MCF 10A (cell line): ENCODE data around the gene XRN2. TPM values are rescaled to one million over a fixed set of nuclear protein-coding genes. Genes with fewer than 3 reads are reported as not detected.
A peak's percentile ranks its signal among the peaks of the same experiment; 100 is the strongest.

Experiments
- BruUV-seq: library from RNA; stranded (reverse); fragments of 400-500 nt; replicated peaks from 2 replicates; lab custom pipeline; 2021; lab: Mats Ljungman, UMichigan
- CTCF ChIA-PET: fragments of 300-600 bp; sonication (Branson Sonifier 250); formaldehyde crosslinking; extraction: SDS; loops from one replicate; lab custom pipeline; 2021; ENCODE audit warnings: antibody characterized with exemption, inconsistent platforms; lab: Yijun Ruan, JAX
- POLR2A ChIA-PET: fragments of 300-600, 350-650 bp; sonication (Branson Sonifier 250); formaldehyde crosslinking; extraction: SDS; loops from one replicate; lab custom pipeline; 2020; ENCODE audit warnings: antibody characterized with exemption, inconsistent platforms; lab: Yijun Ruan, JAX
- DNase-seq: peaks from one replicate; pipeline ENCODE4 v3.0.0-alpha.2; 2018; ENCODE audit not compliant: unreplicated experiment
- H3K27ac Mint-ChIP-seq: one replicate; pipeline ENCODE4 v1.8.0; 2022; ENCODE audit warnings: mild to moderate bottlenecking, low read depth, mixed read lengths; ENCODE audit not compliant: unreplicated experiment
- H3K27me3 Mint-ChIP-seq: one replicate; pipeline ENCODE4 v1.8.0; 2022; ENCODE audit warnings: mixed read lengths; ENCODE audit not compliant: insufficient read depth, unreplicated experiment
- H3K36me3 Mint-ChIP-seq: one replicate; pipeline ENCODE4 v1.8.0; 2022; ENCODE audit warnings: mild to moderate bottlenecking, moderate library complexity, mixed read lengths; ENCODE audit not compliant: insufficient read depth, unreplicated experiment
- H3K4me1 Mint-ChIP-seq: one replicate; pipeline ENCODE4 v1.8.0; 2022; ENCODE audit warnings: mixed read lengths; ENCODE audit not compliant: insufficient read depth, unreplicated experiment
- H3K4me3 Mint-ChIP-seq: one replicate; pipeline ENCODE4 v1.8.0; 2022; ENCODE audit warnings: mild to moderate bottlenecking, moderate library complexity, mixed read lengths; ENCODE audit not compliant: unreplicated experiment
- H3K9me3 Mint-ChIP-seq: one replicate; pipeline ENCODE4 v1.8.0; 2022; ENCODE audit warnings: mixed read lengths; ENCODE audit not compliant: unreplicated experiment
- intact Hi-C: fragments of 100-400 bp; cut with micrococcal nuclease; formaldehyde crosslinking; loops from 2 replicates; pipeline ENCODE4 v1.14.1; 2022
- total RNA-seq: library from RNA; stranded (reverse); gene quantifications from 2 replicates; pipeline ENCODE4 v1.2.3, GENCODE V29; 2022
- TF ChIP-seq, protein P1 (sequence below): fragments of 200-600 bp; IDR thresholded peaks from one replicate; pipeline ENCODE4 v1.8.0; 2022; ENCODE audit warnings: antibody characterized with exemption, mild to moderate bottlenecking; ENCODE audit not compliant: unreplicated experiment

The XRN2 gene
- total RNA-seq, 1 experiment from 2014 or later, result 67.8 TPM

DNA sequence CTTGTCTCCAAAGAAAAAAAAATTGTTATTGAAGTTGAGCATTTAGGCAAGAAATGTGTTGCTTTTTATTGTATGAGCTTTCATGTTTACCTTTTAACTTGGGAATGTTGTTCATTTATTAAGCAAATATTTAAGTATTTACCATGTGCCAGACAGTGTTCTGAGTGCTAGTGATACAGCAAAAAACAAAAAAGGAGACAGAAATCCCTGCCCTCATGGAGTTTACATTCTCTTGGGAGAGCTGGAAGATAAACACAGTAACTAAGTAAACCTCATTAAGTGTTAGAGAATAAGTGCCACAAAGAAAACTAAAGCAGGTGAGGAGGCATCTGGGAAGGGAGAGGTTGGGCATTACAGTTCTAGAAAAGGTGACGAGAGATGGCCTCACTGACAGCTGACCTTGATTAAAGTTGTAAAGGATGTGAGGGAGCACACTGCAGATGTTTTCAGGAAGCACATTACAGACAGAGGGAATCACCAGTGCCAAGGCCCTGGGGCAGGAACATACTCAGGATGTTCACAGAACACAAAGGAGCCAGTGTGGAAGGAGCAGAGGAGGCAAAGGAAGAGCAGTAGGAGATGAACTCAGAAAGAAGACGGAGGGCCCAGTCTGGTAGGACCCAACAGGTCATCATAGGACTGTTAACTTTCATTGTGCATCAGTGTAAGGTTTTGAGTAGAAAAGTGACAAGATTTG is 33.5 kb downstream of the XRN2 start:
- intact Hi-C loops, result no loop called here
- TF ChIP-seq, protein P1, sequence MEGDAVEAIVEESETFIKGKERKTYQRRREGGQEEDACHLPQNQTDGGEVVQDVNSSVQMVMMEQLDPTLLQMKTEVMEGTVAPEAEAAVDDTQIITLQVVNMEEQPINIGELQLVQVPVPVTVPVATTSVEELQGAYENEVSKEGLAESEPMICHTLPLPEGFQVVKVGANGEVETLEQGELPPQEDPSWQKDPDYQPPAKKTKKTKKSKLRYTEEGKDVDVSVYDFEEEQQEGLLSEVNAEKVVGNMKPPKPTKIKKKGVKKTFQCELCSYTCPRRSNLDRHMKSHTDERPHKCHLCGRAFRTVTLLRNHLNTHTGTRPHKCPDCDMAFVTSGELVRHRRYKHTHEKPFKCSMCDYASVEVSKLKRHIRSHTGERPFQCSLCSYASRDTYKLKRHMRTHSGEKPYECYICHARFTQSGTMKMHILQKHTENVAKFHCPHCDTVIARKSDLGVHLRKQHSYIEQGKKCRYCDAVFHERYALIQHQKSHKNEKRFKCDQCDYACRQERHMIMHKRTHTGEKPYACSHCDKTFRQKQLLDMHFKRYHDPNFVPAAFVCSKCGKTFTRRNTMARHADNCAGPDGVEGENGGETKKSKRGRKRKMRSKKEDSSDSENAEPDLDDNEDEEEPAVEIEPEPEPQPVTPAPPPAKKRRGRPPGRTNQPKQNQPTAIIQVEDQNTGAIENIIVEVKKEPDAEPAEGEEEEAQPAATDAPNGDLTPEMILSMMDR, result no peak
- H3K36me3 Mint-ChIP-seq, result peaks cover 96% of the 10 kb centered on the region
- peaks cover 5% of the 10 kb centered on the region for H3K4me1 Mint-ChIP-seq
- no peaks in the 10 kb centered on the region for H3K27me3 Mint-ChIP-seq
- H3K27ac Mint-ChIP-seq, result no peak overlapping the region
- POLR2A ChIA-PET, result interaction anchor here (0.5 to 2.3 kb wide), 5 partner anchors 12 to 728 kb away, joined by 3 to 9 read pairs (median 4); partner anchors contain the start of gene XRN2
- H3K4me3 Mint-ChIP-seq, result no peak overlapping the region
- no peaks in the 10 kb centered on the region for H3K9me3 Mint-ChIP-seq
- BruUV-seq, result no TSS peak
- no peak for DNase-seq
- CTCF ChIA-PET, result interaction anchor here (0.6 to 2.8 kb wide), 6 partner anchors 8 to 168 kb away, joined by 3 to 12 read pairs (median 6); no protein-coding TSS in a partner anchor

DNA sequence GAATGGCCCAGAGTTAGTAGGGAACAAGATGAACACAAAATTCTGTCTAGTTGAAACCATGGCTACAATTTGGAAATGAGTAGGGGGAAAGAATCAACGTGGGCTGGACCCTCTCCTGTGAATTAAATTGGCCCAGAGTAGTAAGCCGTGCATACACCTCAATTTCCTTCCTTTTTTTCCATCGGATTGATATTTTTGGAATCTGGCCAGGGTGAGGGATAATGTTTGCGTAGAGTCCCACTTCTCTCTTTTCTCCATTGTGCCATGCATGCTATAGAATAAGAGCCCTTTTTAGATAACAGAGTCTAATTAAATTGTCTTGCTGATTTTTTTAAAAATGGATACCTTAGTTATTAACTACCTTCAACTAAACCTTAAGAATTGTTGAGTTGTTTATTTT is 35.2 kb downstream of the XRN2 start:
- no TSS peak for BruUV-seq
- POLR2A ChIA-PET, result interaction anchor here (1.9 to 2.4 kb wide), 2 partner anchors 15 to 36 kb away, joined by 8 to 9 read pairs; partner anchors contain the start of gene XRN2
- Mint-ChIP-seq H3K4me3 (no peak overlapping the region), H3K27me3 (no peaks in the 10 kb centered on the region), H3K27ac (no peak overlapping the region), H3K9me3 (no peaks in the 10 kb centered on the region), H3K4me1 (peaks cover 5% of the 10 kb centered on the region), H3K36me3 (peaks cover 87% of the 10 kb centered on the region)
- intact Hi-C loops, result no loop called here
- CTCF ChIA-PET, result interaction anchor here (0.6 to 1.2 kb wide), 4 partner anchors 14 to 42 kb away, joined by 3 to 6 read pairs (median 3); no protein-coding TSS in a partner anchor
- TF ChIP-seq, protein P1, result no peak
- no peak for DNase-seq

DNA sequence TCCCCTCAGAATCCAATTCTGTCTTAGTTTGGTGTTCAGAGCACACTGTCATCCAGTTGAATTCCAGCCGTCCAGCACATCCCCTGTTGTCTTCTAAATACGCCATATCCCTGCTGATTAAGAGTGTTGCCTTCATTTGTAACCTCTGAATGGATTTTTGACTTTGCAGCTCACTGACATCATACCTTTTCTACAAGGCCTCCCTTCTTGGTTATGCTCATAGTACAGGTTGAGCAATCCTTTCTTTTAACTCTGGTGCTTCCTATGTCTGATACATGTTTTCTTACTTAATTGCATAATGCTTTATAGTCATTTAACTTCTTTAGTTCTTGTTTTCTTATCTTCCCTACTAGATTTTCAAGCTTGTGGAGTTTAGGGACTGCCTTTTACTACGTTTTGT is 36.4 kb downstream of the XRN2 start:
- peak; percentile 8 for DNase-seq
- ChIA-PET CTCF (interaction anchor here (0.8 kb wide), 2 partner anchors 102 to 103 kb away, joined by 4 to 5 read pairs; no protein-coding TSS in a partner anchor), POLR2A (interaction anchor here (0.7 to 2.4 kb wide), 4 partner anchors 9 to 37 kb away, joined by 4 to 9 read pairs (median 6); partner anchors contain the start of gene XRN2)
- no peaks in the 10 kb centered on the region for H3K9me3 Mint-ChIP-seq
- TF ChIP-seq, protein P1, result no peak
- no peak overlapping the region for H3K27ac Mint-ChIP-seq
- peaks cover 85% of the 10 kb centered on the region for H3K36me3 Mint-ChIP-seq
- H3K4me1 Mint-ChIP-seq, result peaks cover 5% of the 10 kb centered on the region
- intact Hi-C loops, result no loop called here
- no TSS peak for BruUV-seq
- H3K27me3 Mint-ChIP-seq, result no peaks in the 10 kb centered on the region
- H3K4me3 Mint-ChIP-seq, result no peak overlapping the region

GRCh38 chr20:21340991-21341697 is 38.0 kb downstream of the XRN2 start:
- no peak overlapping the region for H3K27ac Mint-ChIP-seq
- H3K4me1 Mint-ChIP-seq, result peaks cover 5% of the 10 kb centered on the region
- intact Hi-C loops, result no loop called here

More at GRCh38 chr20:21340991-21341697, 38.0 kb downstream of the XRN2 start:
- H3K4me3 Mint-ChIP-seq, result no peak overlapping the region
- H3K9me3 Mint-ChIP-seq, result no peaks in the 10 kb centered on the region
- H3K36me3 Mint-ChIP-seq, result peaks cover 76% of the 10 kb centered on the region
- DNase-seq, result no peak
- ChIA-PET POLR2A (interaction anchor here (1.1 to 1.8 kb wide), 2 partner anchors 15 to 38 kb away, joined by 4 read pairs; partner anchors contain the start of gene XRN2), CTCF (interaction anchor here (0.6 to 3.4 kb wide), 10 partner anchors 10 to 516 kb away, joined by 3 to 16 read pairs (median 4); no protein-coding TSS in a partner anchor)
- H3K27me3 Mint-ChIP-seq, result no peaks in the 10 kb centered on the region
- TF ChIP-seq, protein P1, result no peak
- BruUV-seq, result no TSS peak
